OCI-LY3 (cell line): ENCODE data around the gene CCDC190.
"Not testable (repeated sequence)": the region's sequence is repeated elsewhere in the genome, so short reads cannot be mapped to it uniquely, and the experiment has no call there.

Experiments used
- H2AFZ ChIP-seq: fragments of 200-600, 300-600 bp; shearing (Covaris generic); 2 replicates; pipeline ENCODE4 v1.6.0; 2014; ENCODE audit warnings: antibody characterized with exemption, low read depth, low read length
- H3K27ac ChIP-seq: fragments of 200-600, 300-600 bp; sonication (generic); 2 replicates; pipeline ENCODE4 v1.5.1; 2014; ENCODE audit warnings: mild to moderate bottlenecking, low read length, moderate library complexity, mixed read lengths
- H3K27me3 ChIP-seq: fragments of 200-600, 300-600 bp; sonication (generic); 2 replicates; pipeline ENCODE4 v1.6.1; 2014; ENCODE audit warnings: low read depth, low read length, mixed read lengths
- H3K36me3 ChIP-seq: fragments of 200-600, 300-600 bp; sonication (generic); replicated peaks from 2 replicates; pipeline ENCODE3; 2014; ENCODE audit warnings: low read depth, low read length, mixed read lengths
- H3K4me1 ChIP-seq: fragments of 300-600, 200-600 bp; sonication (generic); 2 replicates; pipeline ENCODE4 v1.6.1; 2014; ENCODE audit warnings: low read length, mixed read lengths
- H3K4me2 ChIP-seq: fragments of 200-600, 300-600 bp; sonication (generic); 2 replicates; pipeline ENCODE4 v1.6.1; 2014; ENCODE audit warnings: low read length, mixed read lengths
- H3K4me3 ChIP-seq: fragments of 300-600, 200-600 bp; sonication (generic); 2 replicates; pipeline ENCODE4 v1.5.1; 2014; ENCODE audit warnings: antibody characterized with exemption, mild to moderate bottlenecking, low read length, moderate library complexity
- H3K79me2 ChIP-seq: fragments of 300-600, 200-600 bp; shearing (Covaris generic); 2 replicates; pipeline ENCODE4 v1.6.1; 2014; ENCODE audit warnings: mild to moderate bottlenecking, low read length, mixed read lengths
- H3K9ac ChIP-seq: fragments of 300-600, 200-600 bp; shearing (Covaris generic); 2 replicates; pipeline ENCODE4 v1.6.0; 2014; ENCODE audit warnings: mild to moderate bottlenecking, low read length, moderate library complexity
- H3K9me3 ChIP-seq: fragments of 200-600, 300-600 bp; shearing (Covaris generic); 2 replicates; pipeline ENCODE4 v1.6.1; 2014; ENCODE audit warnings: low read length, mixed read lengths; ENCODE audit not compliant: insufficient read depth
- H4K20me1 ChIP-seq: fragments of 200-600, 300-600 bp; sonication (generic); 2 replicates; pipeline ENCODE4 v1.6.1; 2016; ENCODE audit warnings: low read length, mixed read lengths; ENCODE audit not compliant: insufficient read depth
- EZH2phosphoT487 ChIP-seq: fragments of 200-600 bp; shearing (Covaris generic); IDR thresholded peaks from 2 replicates; pipeline ENCODE4 v1.6.1; 2018; ENCODE audit warnings: antibody characterized with exemption, mixed run types, low read depth

CCDC190 gene

DNA sequence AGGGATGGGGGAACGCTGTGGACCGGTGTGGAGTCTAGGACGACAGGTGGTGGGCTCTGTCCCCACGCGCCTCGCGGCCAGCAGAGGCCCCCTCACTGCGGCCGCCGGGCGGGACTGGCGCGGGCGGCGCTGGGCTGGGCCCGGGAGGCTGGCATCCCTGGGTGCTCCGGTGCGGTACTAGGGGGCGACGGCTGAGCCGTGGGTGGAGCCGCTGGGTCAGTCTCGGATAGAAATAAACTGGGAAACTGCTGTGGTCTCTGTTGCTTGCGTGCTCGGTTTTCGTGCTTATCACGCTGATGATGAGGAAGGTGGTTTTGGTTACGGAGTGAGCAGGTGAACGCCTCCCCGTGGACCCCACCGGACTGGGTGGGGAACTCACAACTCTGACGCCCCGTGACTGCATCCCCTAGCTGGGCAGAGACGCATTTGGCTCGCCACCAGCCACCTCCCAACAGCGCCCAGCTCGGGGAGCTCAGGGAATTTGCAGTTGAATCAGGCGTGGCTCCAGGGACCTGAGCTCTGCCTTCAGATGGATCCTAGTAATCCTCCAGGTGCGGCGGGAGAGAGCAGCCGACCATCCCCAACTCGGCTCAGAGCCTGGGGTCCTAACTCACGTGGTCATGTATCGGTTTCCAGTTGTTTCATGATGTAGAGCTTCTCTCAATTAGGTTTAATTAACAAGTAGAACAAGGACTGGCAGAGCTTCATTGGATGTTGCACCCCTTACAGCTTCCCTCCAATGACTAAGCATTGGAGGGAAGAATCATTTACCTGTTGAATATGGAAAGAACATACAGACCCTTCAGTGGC lies 38.4 kb downstream of the CCDC190 start:
- H3K27ac ChIP-seq: no peak overlapping the region
- H3K27me3 ChIP-seq: peaks cover 10% of the 10 kb centered on the region; the same call in 1 of the 2 replicates
- H3K9me3 ChIP-seq: no peaks in the 10 kb centered on the region
- H3K79me2 ChIP-seq: no peaks in the 10 kb centered on the region
- H3K4me3 ChIP-seq: peak overlapping the region; percentile 73
- no peaks in the 10 kb centered on the region for H3K4me1 ChIP-seq
- no peak overlapping the region for H2AFZ ChIP-seq
- H3K9ac ChIP-seq: peak overlapping the region; percentile 2; the same call in 1 of the 2 replicates
- peak overlapping the region; percentile 64 for H3K4me2 ChIP-seq
- no peak for TF ChIP-seq EZH2phosphoT487
- H3K36me3 ChIP-seq: no peaks in the 10 kb centered on the region
- H4K20me1 ChIP-seq: no peaks in the 10 kb centered on the region

DNA sequence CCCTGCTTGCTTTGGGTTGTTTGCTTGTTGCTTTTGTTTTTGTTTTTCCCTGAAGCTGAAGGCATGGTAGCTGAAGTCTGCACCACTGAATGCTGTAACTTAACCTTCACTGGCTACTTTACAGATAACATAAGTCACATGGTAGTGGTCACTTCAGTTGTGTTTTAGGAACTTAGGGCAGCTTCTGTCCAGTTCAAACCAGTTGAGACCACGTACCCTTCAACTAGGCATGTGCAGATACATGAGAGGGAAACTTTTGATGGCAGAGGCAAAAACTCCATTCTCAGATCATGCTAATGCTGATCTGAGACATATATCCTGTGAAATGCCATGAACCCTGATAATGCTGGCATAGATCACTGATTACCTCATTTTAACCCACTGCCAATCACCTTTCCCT lies 42.3 kb downstream of the CCDC190 start:
- not testable (repeated sequence) for H2AFZ ChIP-seq, H3K27me3 ChIP-seq, H3K9ac ChIP-seq, H3K4me1 ChIP-seq, H4K20me1 ChIP-seq, H3K79me2 ChIP-seq, H3K36me3 ChIP-seq, H3K4me3 ChIP-seq, H3K27ac ChIP-seq, H3K9me3 ChIP-seq, H3K4me2 ChIP-seq

DNA sequence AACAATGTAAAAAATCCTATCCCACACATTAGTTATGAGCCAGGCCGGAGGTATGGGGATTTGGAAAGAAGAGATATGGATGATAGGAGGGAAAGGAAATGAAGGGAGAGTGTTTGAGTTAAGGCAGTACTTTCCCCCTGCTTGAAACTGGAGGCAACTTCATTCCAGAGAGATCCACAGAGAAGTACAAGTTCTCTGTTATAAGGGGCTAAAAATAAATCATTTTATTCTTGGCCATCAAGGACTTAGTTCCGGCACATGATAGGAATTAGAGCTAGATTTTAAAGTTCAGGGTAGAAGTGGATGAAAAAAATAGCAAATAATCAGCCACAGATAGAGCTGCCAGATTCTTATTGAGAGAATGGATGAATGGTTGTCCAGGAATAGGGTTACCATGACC lies 42.8 kb downstream of the CCDC190 start:
- H3K36me3 ChIP-seq, H3K79me2 ChIP-seq, H3K4me3 ChIP-seq, H3K27me3 ChIP-seq, H3K27ac ChIP-seq, H3K9ac ChIP-seq, H4K20me1 ChIP-seq, H3K9me3 ChIP-seq, H2AFZ ChIP-seq, H3K4me1 ChIP-seq, H3K4me2 ChIP-seq: not testable (repeated sequence)

DNA sequence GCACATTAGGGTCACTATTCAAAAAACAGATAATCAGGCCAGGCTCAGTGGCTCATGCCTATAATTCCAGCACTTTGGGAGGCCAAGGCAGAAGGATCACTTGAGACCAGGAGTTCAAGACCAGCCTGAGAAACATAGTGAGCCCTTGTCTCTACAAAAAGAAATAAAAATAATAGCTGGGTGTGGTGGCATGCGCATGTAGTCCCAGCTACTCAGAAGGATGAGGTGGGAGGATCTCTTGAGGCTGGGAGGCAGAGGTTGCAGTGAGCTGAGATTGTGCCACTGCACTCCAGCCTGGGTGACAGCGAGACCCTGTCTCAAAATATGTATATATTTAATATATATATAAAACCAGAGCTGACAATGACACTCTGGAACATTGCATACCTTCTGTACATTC lies 48.6 kb downstream of the CCDC190 start:
- not testable (repeated sequence) for H3K9ac ChIP-seq, H3K4me3 ChIP-seq, H3K4me1 ChIP-seq, H3K4me2 ChIP-seq, H3K27me3 ChIP-seq, H3K79me2 ChIP-seq, H3K27ac ChIP-seq, H3K36me3 ChIP-seq, H3K9me3 ChIP-seq, H2AFZ ChIP-seq, H4K20me1 ChIP-seq

DNA sequence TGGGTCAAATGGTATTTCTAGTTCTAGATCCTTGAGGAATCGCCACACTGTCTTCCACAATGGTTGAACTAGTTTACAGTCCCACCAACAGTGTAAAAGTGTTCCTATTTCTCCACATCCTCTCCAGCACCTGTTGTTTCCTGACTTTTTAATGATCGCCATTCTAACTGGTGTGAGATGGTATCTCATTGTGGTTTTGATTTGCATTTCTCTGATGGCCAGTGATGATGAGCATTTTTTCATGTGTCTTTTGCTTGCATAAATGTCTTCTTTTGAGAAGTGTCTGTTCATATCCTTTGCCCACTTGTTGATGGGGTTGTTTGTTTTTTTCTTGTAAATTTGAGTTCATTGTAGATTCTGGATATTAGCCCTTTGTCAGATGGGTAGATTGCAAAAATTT lies 53.5 kb downstream of the CCDC190 start:
- H3K4me1 ChIP-seq: not testable (repeated sequence)

More for the DNA sequence above, 53.5 kb downstream of the CCDC190 start:
- H4K20me1 ChIP-seq, H3K27me3 ChIP-seq, H3K4me2 ChIP-seq, H3K36me3 ChIP-seq, H3K79me2 ChIP-seq, H3K9ac ChIP-seq, H3K9me3 ChIP-seq, H2AFZ ChIP-seq, H3K27ac ChIP-seq, H3K4me3 ChIP-seq: not testable (repeated sequence)
